ENCODE results near the gene CXCR1.

The CXCR1 gene

DNA sequence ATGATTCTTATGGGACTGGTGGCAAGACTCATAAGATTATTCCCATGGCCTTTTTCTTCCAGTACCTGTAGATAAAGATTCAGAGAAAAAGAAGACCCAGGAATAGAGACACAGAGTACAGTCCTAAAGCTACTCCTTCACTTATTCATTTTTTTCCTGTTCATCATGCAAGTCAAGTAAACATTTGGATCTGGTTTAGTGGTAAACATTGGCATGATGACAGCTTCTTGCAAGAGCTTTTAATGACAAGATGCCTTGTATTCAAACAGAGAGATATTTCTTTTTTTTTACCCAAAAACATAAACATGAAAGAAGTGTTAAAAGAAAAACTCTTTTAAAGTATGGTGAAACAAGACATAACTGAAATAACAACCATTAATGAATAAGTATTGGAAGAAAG, 20.7 kb downstream of the CXCR1 start:
- Histone ChIP-seq H2AFZ (ENCODE audit: low read length) (no peak overlapping the region), H3K79me2 (ENCODE audit: insufficient read depth, low read length) (no peaks in the 10 kb centered on the region), H3F3A (ENCODE audit: insufficient read depth, low read length) (no peaks in the 10 kb centered on the region), H3K9ac (ENCODE audit: low read length) (no peak overlapping the region), H3K27me3 (ENCODE audit: insufficient read depth, low read length) (no peaks in the 10 kb centered on the region), H4K20me1 (ENCODE audit: insufficient read depth, low read length) (no peaks in the 10 kb centered on the region), H3K27ac (ENCODE audit: low read depth, low read length, poor library complexity, severe bottlenecking) (no peak overlapping the region), H3K36me3 (ENCODE audit: insufficient read depth, low read length) (no peaks in the 10 kb centered on the region), H3K9me3 (ENCODE audit: low read length) (no peaks in the 10 kb centered on the region), H3K4me2 (ENCODE audit: low read length) (no peak overlapping the region), H3K4me1 (ENCODE audit: insufficient read depth, low read length, severe bottlenecking) (no peaks in the 10 kb centered on the region), H3K4me3 (ENCODE audit: low read depth, low read length, poor library complexity, severe bottlenecking) (no peak overlapping the region), H3K9me2 (ENCODE audit: low read depth, low read length) (no peaks in the 10 kb centered on the region)
- TF ChIP-seq EZH2 (IDR thresholded peaks at IDR 0.05; ENCODE audit: borderline replicate concordance, low read length) = no peak
- TF ChIP-seq, protein P1, sequence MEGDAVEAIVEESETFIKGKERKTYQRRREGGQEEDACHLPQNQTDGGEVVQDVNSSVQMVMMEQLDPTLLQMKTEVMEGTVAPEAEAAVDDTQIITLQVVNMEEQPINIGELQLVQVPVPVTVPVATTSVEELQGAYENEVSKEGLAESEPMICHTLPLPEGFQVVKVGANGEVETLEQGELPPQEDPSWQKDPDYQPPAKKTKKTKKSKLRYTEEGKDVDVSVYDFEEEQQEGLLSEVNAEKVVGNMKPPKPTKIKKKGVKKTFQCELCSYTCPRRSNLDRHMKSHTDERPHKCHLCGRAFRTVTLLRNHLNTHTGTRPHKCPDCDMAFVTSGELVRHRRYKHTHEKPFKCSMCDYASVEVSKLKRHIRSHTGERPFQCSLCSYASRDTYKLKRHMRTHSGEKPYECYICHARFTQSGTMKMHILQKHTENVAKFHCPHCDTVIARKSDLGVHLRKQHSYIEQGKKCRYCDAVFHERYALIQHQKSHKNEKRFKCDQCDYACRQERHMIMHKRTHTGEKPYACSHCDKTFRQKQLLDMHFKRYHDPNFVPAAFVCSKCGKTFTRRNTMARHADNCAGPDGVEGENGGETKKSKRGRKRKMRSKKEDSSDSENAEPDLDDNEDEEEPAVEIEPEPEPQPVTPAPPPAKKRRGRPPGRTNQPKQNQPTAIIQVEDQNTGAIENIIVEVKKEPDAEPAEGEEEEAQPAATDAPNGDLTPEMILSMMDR (IDR thresholded peaks at IDR 0.05; ENCODE audit: low read length) = no peak

DNA sequence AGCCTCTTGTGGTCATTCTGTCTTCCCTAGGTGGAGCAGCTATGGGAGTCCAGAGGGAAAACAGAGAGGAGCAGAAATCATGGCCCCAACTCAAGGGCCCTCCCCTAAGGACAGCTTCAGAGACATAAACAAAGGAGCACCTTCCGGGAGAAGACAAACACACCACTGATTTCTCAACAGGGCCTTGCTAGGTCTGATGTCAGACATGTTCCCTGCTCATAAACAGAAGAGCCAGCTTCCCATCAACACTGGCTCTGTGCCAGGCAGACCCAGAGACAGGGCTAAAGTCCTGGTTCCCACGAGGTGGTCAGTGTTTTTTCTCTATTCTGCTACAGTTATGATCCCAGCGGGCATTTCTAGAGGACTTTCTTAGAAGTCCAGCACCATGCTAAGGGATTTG, 21.6 kb downstream of the CXCR1 start:
- H3K4me2 ChIP-seq (ENCODE audit: low read length) = no peak overlapping the region
- H3K9ac ChIP-seq (ENCODE audit: low read length) = no peak overlapping the region
- no peaks in the 10 kb centered on the region for H3F3A ChIP-seq (ENCODE audit: insufficient read depth, low read length)
- no peaks in the 10 kb centered on the region for H3K36me3 ChIP-seq (ENCODE audit: insufficient read depth, low read length)
- no peaks in the 10 kb centered on the region for H3K27me3 ChIP-seq (ENCODE audit: insufficient read depth, low read length)
- H3K27ac ChIP-seq (ENCODE audit: low read depth, low read length, poor library complexity, severe bottlenecking) = no peak overlapping the region
- H3K9me2 ChIP-seq (ENCODE audit: low read depth, low read length) = no peaks in the 10 kb centered on the region
- H3K79me2 ChIP-seq (ENCODE audit: insufficient read depth, low read length) = no peaks in the 10 kb centered on the region
- H4K20me1 ChIP-seq (ENCODE audit: insufficient read depth, low read length) = no peaks in the 10 kb centered on the region
- no peak overlapping the region for H2AFZ ChIP-seq (ENCODE audit: low read length)
- no peaks in the 10 kb centered on the region for H3K4me1 ChIP-seq (ENCODE audit: insufficient read depth, low read length, severe bottlenecking)
- TF ChIP-seq, protein P1 (IDR thresholded peaks at IDR 0.05; ENCODE audit: low read length) = no peak
- TF ChIP-seq EZH2 (IDR thresholded peaks at IDR 0.05; ENCODE audit: borderline replicate concordance, low read length) = no peak
- no peak overlapping the region for H3K4me3 ChIP-seq (ENCODE audit: low read depth, low read length, poor library complexity, severe bottlenecking)
- H3K9me3 ChIP-seq (ENCODE audit: low read length) = no peaks in the 10 kb centered on the region

DNA sequence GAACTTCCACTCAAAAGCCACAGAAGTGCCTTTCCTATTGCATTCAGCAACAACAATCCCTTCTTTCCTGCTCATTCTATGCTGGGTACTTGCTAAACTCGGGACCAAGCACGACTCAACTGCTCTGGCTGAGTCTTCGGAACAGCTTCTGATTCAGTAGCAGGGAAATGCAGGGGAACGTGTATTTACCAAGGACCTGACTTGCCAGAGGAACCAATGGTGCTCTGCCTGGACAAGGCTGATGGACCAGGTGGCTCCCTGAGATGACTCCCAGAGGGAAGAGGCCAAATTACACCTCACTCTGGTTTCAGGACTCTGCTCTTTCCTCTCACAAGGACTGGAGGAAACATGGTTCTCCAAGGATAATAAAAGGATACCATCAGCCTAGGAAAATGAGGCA, 28.7 kb downstream of the CXCR1 start:
- H3K4me2 ChIP-seq (ENCODE audit: low read length) = no peak overlapping the region
- no peak overlapping the region for H2AFZ ChIP-seq (ENCODE audit: low read length)
- no peaks in the 10 kb centered on the region for H3K36me3 ChIP-seq (ENCODE audit: insufficient read depth, low read length)
- no peaks in the 10 kb centered on the region for H3K79me2 ChIP-seq (ENCODE audit: insufficient read depth, low read length)
- no peak overlapping the region for H3K4me3 ChIP-seq (ENCODE audit: low read depth, low read length, poor library complexity, severe bottlenecking)
- no peaks in the 10 kb centered on the region for H3K27me3 ChIP-seq (ENCODE audit: insufficient read depth, low read length)
- no peak overlapping the region for H3K27ac ChIP-seq (ENCODE audit: low read depth, low read length, poor library complexity, severe bottlenecking)
- TF ChIP-seq, protein P1 (IDR thresholded peaks at IDR 0.05; ENCODE audit: low read length) = no peak
- TF ChIP-seq EZH2 (IDR thresholded peaks at IDR 0.05; ENCODE audit: borderline replicate concordance, low read length) = no peak
- H3K4me1 ChIP-seq (ENCODE audit: insufficient read depth, low read length, severe bottlenecking) = no peaks in the 10 kb centered on the region
- H4K20me1 ChIP-seq (ENCODE audit: insufficient read depth, low read length) = no peaks in the 10 kb centered on the region
- H3F3A ChIP-seq (ENCODE audit: insufficient read depth, low read length) = no peaks in the 10 kb centered on the region
- no peak overlapping the region for H3K9ac ChIP-seq (ENCODE audit: low read length)
- H3K9me3 ChIP-seq (ENCODE audit: low read length) = no peaks in the 10 kb centered on the region
- H3K9me2 ChIP-seq (ENCODE audit: low read depth, low read length) = no peaks in the 10 kb centered on the region

Data from OCI-LY1 (cell line).